DMS 273 (cell line): ENCODE measurements around the gene PALLD.
A peak's percentile ranks its signal among the peaks of the same experiment; 100 is the strongest.

Source experiments
- DNase-seq: peaks from one replicate; lab custom pipeline; 2025; ENCODE audit not compliant: unreplicated experiment; lab: John Stamatoyannopoulos, UW

PALLD gene

DNA sequence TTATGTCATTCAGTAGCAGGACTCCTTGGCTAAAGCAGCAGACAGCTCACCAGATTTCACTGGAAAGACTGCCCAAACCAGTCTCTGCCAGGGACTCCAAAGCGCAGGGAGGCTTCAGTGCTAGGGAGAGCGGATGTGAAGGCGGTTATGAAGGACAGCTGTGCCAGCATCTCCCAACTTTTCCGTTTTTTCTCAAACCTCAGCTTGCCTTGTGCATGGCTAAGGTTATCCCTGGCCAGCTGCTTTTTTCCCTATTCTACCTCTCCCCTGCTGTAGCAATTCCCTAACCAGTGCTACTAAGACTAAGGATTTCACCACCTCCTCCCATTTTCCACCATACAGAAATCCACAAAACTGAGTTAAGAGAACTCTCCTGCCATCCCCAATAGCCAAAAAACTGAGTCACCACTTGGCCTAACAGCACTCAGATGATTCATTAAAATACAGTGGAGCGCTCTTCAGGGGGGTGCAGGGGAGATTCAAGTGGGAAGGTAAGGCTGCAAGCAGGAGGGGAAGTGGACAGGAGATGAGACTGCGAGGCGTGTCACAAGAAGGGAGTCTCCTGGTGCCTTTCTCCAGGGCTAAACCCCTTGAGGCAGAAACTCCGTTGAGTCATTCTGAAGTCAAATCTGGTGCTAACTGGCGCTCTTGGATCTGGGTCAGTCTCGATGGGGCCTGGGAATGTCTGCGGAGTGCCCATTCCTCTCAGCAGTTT, 90.7 kb downstream of the PALLD start:
- no peak for DNase-seq

DNA sequence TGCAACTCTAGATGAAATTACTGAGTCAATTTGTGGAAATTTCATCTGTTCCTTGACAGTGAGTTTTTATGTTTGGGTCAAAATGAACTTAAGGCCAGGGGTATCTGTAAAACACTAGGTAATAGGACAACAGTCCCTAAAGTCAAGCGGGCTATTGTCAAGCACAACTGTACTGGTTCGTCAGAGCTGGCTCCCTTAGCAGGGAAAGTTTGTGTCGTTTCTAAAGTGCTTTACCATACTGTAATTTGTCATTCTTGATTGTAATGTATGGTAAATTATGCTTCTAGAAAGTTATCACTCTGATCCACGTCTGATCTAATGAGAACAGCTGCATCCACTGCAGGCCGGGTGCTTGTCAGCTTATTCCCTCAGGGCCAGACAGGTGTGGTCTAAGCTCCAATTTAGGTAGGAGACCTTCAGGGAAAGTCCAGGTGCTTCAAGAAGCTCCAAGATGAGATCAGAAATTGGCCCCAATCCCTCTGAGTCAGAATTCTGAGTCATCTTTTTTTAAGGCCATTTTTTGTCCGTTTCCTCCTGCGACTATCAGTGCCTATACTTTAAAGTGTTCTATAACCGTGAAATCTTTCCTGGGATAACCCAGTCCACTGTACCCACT, 92.2 kb downstream of the PALLD start:
- DNase-seq, result peak; percentile 46

DNA sequence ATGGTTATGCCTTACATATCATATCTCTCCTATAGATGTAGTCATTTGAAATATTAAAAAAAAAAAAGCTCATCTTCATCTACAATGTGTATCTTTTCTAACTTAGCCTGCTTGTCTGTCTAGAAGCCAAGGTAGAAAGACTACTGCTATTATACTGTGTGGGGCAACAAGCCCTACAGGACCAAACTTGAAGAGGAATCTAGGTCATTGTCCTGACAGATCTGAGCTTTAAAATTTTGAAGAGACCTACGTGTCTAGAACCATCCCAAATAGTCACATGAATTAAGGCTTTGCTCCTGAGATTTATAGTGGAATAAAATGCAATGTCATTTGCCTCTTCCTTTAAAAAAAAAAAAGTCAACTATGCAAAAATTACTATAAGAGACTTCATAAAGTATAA, 95.8 kb downstream of the PALLD start:
- DNase-seq, result no peak

- no peak for DNase-seq
These were observed 96.5 kb downstream of the PALLD start for GRCh38 chr4:168593399-168593798.

DNA sequence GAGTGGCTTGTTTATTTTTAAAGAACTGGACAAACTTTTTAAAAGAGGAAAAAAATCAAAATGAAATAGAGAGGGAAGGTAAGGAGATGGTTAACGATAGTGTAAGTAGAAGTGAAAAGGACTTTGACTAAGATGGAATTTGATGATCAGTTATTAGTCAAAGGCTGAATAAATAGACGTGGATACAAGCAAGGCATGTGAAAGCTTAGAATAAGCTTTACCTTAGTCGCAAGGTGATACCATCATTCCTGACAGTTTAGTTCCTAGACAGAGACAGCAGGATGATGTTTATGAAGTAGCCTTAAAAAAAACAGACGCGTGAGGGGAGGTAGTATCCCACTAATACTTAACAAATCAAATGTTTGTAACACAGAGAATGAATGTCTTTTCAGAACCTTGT, 97.3 kb downstream of the PALLD start:
- DNase-seq, result no peak

DNA sequence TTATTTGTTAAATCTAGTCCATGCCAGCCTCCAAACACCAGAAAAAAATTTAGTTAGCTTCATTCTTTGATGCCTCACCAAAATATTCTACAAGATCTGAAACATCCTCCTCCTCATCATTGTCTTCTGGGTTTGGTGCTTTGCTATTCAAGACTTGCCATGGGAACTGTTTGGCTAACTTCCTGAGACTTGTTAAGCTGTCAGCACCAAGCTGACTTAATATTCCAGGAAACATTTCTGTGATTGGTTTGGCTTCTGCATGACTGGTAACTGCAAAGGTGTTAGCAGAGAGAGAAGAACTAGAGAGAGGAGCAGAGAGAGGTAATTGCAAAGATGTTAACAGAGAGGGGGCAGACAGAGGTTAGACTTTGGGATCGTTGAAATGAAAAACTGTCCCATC, 101.3 kb downstream of the PALLD start:
- DNase-seq, result peak; percentile 10

GRCh38 chr4:168600796-168601583, 104.1 kb downstream of the PALLD start:
- DNase-seq, result no peak

GRCh38 chr4:168601899-168602298, 105.0 kb downstream of the PALLD start:
- DNase-seq, result no peak

- DNase-seq, result peak; percentile 5
These were observed 107.9 kb downstream of the PALLD start for GRCh38 chr4:168604496-168605373.

GRCh38 chr4:168605411-168605810, 108.6 kb downstream of the PALLD start:
- DNase-seq, result no peak

DNA sequence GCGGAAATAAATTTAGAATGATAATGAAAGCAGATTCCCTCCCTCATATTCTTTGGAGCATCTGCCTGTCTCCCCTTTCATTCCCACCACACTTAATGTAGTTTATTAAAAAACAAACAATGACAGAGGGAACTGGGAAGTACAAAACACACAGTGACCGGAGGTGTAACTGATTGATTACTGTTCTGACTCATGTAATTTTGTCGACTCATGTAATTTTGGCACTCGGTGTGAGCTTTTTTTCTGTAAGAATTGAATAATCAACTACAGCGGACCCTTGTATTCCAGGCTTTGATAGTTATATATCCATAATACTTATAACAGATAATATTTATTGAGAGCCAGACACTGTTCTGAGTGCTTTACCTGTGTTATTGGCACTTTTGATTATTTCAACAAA, 110.4 kb downstream of the PALLD start:
- DNase-seq, result no peak

DNA sequence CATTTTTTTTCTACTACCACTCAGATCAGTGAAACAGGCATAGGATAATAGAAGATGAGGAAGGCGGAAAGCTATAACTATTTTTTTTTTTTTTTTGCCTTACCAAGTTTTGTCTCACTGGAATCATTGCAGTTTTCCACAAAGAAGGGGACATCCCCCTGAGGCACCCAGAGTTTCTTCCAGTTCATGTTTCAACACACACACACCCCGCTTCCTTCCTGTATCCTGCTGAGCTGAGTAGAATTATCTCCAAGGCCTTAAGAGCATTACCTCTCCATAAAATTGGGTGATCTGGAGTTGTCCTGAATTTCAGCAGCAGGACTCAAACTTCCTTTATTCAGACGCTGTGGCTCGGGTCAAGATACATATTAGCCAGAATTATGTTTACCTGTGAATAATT, 111.9 kb downstream of the PALLD start:
- DNase-seq, result no peak

- no peak for DNase-seq
These were observed 112.5 kb downstream of the PALLD start for GRCh38 chr4:168609369-168609768.

- no peak for DNase-seq
These were observed 114.2 kb downstream of the PALLD start for GRCh38 chr4:168610911-168611530.

- DNase-seq, result no peak
These were observed 115.7 kb downstream of the PALLD start for GRCh38 chr4:168612450-168613135.

GRCh38 chr4:168613869-168614268, 117.0 kb downstream of the PALLD start:
- no peak for DNase-seq

DNA sequence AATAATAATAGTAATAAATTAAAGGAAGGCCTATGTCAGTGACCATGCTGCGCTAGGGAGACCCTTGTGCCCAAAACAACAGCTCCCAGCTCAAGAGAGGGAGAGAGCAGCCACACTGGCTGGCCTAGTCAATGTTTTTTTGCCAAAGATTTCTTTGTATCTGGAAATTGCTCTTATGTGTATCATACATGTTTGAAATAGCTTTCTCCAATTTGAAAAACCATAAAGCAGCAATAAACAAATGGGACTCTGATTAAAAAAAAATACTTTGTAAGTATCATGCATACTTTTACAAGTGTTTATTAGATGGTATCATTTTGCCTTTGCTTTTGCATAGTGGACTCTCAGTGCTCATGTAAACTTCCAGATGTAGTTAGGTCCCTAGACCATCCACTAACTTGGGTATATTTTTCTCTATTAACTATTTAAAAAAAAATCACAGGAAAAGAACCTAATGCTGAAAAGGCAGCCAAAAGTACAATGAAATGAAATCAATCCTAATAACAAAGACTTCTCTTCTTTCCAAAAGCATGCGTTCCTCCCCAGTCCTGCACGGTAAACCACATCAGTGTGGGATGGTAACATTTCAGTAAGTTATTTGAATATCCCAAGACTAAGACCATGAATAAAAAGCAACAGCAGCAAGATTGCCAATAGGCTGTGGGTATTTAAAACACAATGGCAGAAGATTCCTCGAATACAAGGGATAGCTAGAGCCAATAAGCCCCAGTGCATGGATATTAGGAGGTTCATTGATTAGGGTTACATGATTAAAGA, 117.6 kb downstream of the PALLD start:
- DNase-seq, result no peak

DNA sequence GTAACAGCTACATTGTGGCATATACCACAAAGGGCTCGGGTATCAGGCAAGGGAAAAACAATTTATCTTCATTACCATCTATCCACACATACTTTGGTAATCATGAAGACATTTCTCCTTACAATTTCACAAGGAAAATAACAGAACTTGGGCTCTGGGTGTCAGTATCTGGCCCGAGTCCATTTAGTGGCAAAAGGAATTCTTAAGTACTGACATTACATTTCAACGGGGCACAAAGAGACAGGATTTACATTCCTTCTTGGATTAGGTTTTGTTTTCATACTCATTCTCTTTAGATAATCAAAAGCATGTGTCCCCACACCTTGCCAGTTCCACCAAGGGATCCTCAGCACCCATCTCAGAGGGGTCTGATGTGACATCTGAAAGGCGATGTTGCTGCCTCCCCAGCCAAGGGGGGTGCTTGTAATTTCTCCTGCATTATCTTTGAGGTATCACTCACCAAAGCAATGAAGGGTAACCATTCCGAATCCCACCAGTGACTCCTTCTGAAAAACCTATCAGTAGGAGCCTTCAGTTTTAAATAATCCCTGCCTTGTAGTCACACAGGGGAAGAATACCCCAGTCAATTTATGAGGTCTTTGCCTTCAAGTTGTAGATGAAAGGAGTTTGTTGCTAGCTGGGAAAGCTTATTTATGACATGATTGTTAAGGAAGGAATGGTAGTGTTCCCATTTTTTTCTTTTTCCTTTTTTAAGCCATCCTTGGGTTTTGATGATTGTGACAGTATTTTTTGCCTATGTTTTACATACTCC, 118.6 kb downstream of the PALLD start:
- no peak for DNase-seq
